ENCODE results near the gene GINS1.

GRCh38 chr20:25491446-25492038, 84.1 kb downstream of the GINS1 start:
- TF ChIP-seq CTCF (IDR thresholded peaks at IDR 0.05; ENCODE audit: borderline replicate concordance, extremely low read depth, low read length, poor library complexity, severe bottlenecking), result no peak
- no peak for TF ChIP-seq EZH2 (IDR thresholded peaks at IDR 0.05; ENCODE audit: borderline replicate concordance, low read depth, low read length, severe bottlenecking)

Data from DND-41 (cell line).